BE2C (cell line): ENCODE data around the gene WSCD2.

Source experiments
- DNase-seq: peaks from one replicate; pipeline ENCODE4 v3.0.0-alpha.2; 2020
- H3K27me3 ChIP-seq: fragments of 250-450 bp; sonication (Bioruptor Pico); 2 replicates; pipeline ENCODE4 v1.5.1; 2020; ENCODE audit warnings: mild to moderate bottlenecking
- H3K36me3 ChIP-seq: fragments of 250-450 bp; sonication (Bioruptor Pico); 2 replicates; pipeline ENCODE4 v1.5.1; 2020; ENCODE audit warnings: mild to moderate bottlenecking
- H3K4me1 ChIP-seq: fragments of 250-450 bp; sonication (Bioruptor Pico); 2 replicates; pipeline ENCODE4 v1.5.1; 2020
- H3K4me3 ChIP-seq: 2 replicates; pipeline ENCODE4 v1.5.1; 2011; ENCODE audit warnings: low read depth, low read length
- H3K9me3 ChIP-seq: fragments of 250-450 bp; sonication (Bioruptor Pico); 2 replicates; pipeline ENCODE4 v1.5.1; 2020
- CTCF ChIP-seq: IDR thresholded peaks from 2 replicates; pipeline ENCODE4 v1.5.1; 2012; ENCODE audit warnings: mild to moderate bottlenecking, low read depth, low read length

WSCD2 gene

GRCh38 chr12:108270849-108271143 lies 141.7 kb downstream of the WSCD2 start:
- Histone ChIP-seq H3K27me3 (no peaks in the 10 kb centered on the region), H3K9me3 (no peaks in the 10 kb centered on the region), H3K36me3 (no peaks in the 10 kb centered on the region), H3K4me1 (peaks cover 52% of the 10 kb centered on the region), H3K4me3 (no peak overlapping the region)
- no peak for DNase-seq
- no peak for TF ChIP-seq CTCF

GRCh38 chr12:108271951-108272872 lies 143.1 kb downstream of the WSCD2 start:
- Histone ChIP-seq H3K27me3 (no peaks in the 10 kb centered on the region), H3K9me3 (no peaks in the 10 kb centered on the region)

GRCh38 chr12:108273217-108273616 lies 144.1 kb downstream of the WSCD2 start:
- peaks cover 38% of the 10 kb centered on the region for H3K4me1 ChIP-seq
- H3K36me3 ChIP-seq: no peaks in the 10 kb centered on the region
- TF ChIP-seq CTCF: peak; percentile 57
- peak; percentile 88 for DNase-seq
- no peaks in the 10 kb centered on the region for H3K9me3 ChIP-seq
- H3K4me3 ChIP-seq: no peak overlapping the region
- no peaks in the 10 kb centered on the region for H3K27me3 ChIP-seq

More at GRCh38 chr12:108271951-108272872, 143.1 kb downstream of the WSCD2 start:
- DNase-seq: peak; percentile 83
- Histone ChIP-seq H3K4me1 (peaks cover 39% of the 10 kb centered on the region), H3K4me3 (no peak overlapping the region), H3K36me3 (no peaks in the 10 kb centered on the region)
- TF ChIP-seq CTCF: no peak

GRCh38 chr12:108277613-108278012 lies 148.5 kb downstream of the WSCD2 start:
- H3K27me3 ChIP-seq: no peaks in the 10 kb centered on the region
- no peaks in the 10 kb centered on the region for H3K9me3 ChIP-seq
- no peaks in the 10 kb centered on the region for H3K36me3 ChIP-seq
- no peak for DNase-seq
- H3K4me3 ChIP-seq: no peak overlapping the region
- peaks cover 21% of the 10 kb centered on the region for H3K4me1 ChIP-seq
- no peak for TF ChIP-seq CTCF

- no peaks in the 10 kb centered on the region for H3K4me1 ChIP-seq
- H3K9me3 ChIP-seq: no peaks in the 10 kb centered on the region
- no peak overlapping the region for H3K4me3 ChIP-seq
- no peak for TF ChIP-seq CTCF
- no peaks in the 10 kb centered on the region for H3K27me3 ChIP-seq
- H3K36me3 ChIP-seq: no peaks in the 10 kb centered on the region
- no peak for DNase-seq
These were observed 153.1 kb downstream of the WSCD2 start for GRCh38 chr12:108282160-108282559.

- no peak for TF ChIP-seq CTCF
- no peaks in the 10 kb centered on the region for H3K27me3 ChIP-seq
- no peak for DNase-seq
- H3K4me3 ChIP-seq: no peak overlapping the region
- H3K9me3 ChIP-seq: no peaks in the 10 kb centered on the region
- H3K4me1 ChIP-seq: no peaks in the 10 kb centered on the region
- H3K36me3 ChIP-seq: no peaks in the 10 kb centered on the region
These were observed 153.6 kb downstream of the WSCD2 start for GRCh38 chr12:108282676-108283075.
